ENCODE measurements around the gene PIK3C3. TPM values are rescaled to one million over a fixed set of nuclear protein-coding genes. Genes with fewer than 3 reads are reported as not detected.

PIK3C3 gene
- total and polyA plus RNA-seq, 11 donors: 9.5 to 44.3 (median 28.2) TPM

DNA sequence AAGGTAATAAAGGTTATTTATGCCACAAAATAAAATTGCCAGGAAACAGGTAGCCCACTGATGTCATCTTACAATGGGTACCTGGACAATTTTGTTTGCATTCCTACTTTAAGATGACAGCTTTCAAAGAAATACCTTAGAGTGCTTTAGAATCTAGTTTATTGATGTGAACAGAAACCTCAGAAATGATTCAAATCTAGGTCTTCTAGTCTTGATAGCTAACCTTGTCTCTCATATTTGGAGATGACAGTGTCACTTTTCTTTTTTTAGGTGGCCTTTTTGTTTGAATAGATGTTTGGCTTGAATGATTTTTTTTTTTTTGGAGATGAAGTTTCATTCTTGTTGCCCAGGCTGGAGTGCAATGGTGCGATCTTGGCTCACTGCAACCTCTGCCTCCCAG is 69.1 kb downstream of the PIK3C3 start:
- H3K27me3 ChIP-seq: no peaks in the 10 kb centered on the region
- no peak overlapping the region for H3K4me3 ChIP-seq
- no peaks in the 10 kb centered on the region for H3K4me1 ChIP-seq
- H3K27ac ChIP-seq: no peak overlapping the region
- WGBS, 4 donors: 93 to 97% (median 96%) methylated on average over 1 of the region's 1 CpG
- intact Hi-C loops (cut with DNase I): no loop called here
- ATAC-seq (no peak), DNase-seq (no peak)
- TF ChIP-seq POLR2A (IDR thresholded peaks at IDR 0.05): no peak
- TF ChIP-seq, protein P1, sequence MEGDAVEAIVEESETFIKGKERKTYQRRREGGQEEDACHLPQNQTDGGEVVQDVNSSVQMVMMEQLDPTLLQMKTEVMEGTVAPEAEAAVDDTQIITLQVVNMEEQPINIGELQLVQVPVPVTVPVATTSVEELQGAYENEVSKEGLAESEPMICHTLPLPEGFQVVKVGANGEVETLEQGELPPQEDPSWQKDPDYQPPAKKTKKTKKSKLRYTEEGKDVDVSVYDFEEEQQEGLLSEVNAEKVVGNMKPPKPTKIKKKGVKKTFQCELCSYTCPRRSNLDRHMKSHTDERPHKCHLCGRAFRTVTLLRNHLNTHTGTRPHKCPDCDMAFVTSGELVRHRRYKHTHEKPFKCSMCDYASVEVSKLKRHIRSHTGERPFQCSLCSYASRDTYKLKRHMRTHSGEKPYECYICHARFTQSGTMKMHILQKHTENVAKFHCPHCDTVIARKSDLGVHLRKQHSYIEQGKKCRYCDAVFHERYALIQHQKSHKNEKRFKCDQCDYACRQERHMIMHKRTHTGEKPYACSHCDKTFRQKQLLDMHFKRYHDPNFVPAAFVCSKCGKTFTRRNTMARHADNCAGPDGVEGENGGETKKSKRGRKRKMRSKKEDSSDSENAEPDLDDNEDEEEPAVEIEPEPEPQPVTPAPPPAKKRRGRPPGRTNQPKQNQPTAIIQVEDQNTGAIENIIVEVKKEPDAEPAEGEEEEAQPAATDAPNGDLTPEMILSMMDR (IDR thresholded peaks at IDR 0.05): no peak
- H3K9me3 ChIP-seq: no peaks in the 10 kb centered on the region
- peaks cover 0 to 73% (median 47%) of the 10 kb centered on the region in 9 donors for H3K36me3 ChIP-seq

DNA sequence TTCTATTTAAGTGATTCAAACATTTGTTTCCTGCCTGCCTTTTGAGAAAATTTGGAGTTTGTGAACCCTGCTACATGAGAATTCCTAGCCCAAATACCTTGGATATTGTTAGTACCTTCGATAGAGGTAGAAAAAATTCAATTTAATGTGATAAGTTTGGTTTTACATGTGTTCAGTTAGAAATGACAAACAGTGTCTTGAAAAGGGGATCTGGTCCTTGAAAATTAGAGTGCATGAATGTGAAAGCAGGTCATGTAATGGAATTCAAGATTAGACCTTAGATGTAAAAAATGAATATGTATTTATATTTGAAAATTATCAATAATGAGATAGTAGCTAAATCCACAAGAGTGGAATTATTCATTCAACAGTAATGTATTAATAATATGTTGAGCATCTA is 70.5 kb downstream of the PIK3C3 start:
- TF ChIP-seq, protein P1 (IDR thresholded peaks at IDR 0.05): no peak
- TF ChIP-seq POLR2A (IDR thresholded peaks at IDR 0.05): no peak
- ATAC-seq (no peak), DNase-seq (no peak)
- intact Hi-C loops (cut with DNase I): no loop called here
- no peaks in the 10 kb centered on the region for H3K9me3 ChIP-seq
- H3K4me1 ChIP-seq: no peaks in the 10 kb centered on the region
- H3K27ac ChIP-seq: no peak overlapping the region
- H3K4me3 ChIP-seq: no peak overlapping the region
- peaks cover 0 to 73% (median 47%) of the 10 kb centered on the region in 9 donors for H3K36me3 ChIP-seq
- no peaks in the 10 kb centered on the region for H3K27me3 ChIP-seq
- WGBS, 4 donors: 93 to 99% (median 97%) methylated on average over 1 of the region's 1 CpG

DNA sequence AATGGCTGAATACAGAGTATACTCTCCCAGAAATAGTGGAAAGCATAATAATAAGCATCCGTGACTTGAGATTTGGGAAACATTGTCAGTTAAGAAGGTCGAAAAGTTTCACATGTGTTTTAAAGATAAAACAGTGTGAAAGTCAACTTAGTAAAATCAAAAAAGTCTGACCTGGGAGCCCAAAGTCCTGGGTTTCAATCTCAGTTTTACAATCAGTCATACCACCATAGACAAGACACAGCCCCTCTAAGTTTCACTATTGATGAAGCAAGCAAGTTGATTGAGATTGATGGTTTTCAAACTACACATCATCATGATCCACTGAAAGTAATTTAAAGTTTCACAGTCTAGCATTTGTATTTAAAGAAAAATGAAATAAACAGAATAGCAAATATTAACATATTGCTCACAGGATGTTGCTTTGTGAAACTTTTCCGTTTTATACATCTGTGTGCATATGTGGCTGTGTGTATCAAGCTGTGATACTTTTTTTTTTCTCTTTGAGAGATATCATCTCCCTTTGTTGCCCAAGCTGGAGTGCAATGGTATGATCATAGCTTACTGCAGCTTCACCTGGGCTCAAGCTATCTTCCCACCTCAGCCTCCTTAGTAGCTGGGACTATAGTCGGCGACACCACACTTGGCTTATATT is 71.1 kb downstream of the PIK3C3 start:
- Histone ChIP-seq H3K27ac (no peak overlapping the region), H3K27me3 (no peaks in the 10 kb centered on the region), H3K36me3 (peaks cover 0 to 73% (median 46%) of the 10 kb centered on the region in 9 donors), H3K4me3 (no peak overlapping the region), H3K9me3 (no peaks in the 10 kb centered on the region), H3K4me1 (no peaks in the 10 kb centered on the region)
- DNase-seq: no peak
- intact Hi-C loops (cut with DNase I): no loop called here
- TF ChIP-seq, protein P1 (IDR thresholded peaks at IDR 0.05): no peak
- no peak for TF ChIP-seq POLR2A (IDR thresholded peaks at IDR 0.05)
- 94 to 97% (median 95%) methylated on average over 5 of the region's 5 CpGs for WGBS, 4 donors
- ATAC-seq: no peak

DNA sequence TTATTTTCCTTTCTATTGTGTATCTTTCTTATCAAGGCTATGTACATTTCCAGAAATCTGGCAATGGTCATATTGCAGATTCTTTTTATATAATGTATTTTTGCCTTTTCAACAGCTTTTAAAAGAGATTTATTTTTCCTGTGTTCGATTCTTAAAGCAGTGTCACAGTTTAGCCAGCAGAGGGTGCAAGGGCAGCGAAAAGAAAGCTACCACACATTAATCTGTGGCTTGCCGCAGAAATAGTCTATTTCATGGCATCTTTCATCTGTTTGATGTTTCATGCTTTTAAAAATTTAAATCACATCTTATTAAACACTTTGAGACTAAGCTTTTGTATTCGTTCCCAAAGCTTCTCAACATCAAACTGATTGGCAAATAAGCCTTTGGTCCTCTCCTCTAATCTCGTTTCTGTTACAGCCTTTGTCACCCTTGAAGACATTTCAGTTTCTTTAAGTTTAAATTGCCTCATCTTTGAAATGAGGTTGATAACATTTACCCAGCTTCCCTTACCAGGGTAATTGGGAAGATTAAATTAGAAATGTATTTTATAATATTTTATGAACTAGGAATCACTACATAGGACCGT is 73.3 kb downstream of the PIK3C3 start:
- peaks cover 0 to 73% (median 47%) of the 10 kb centered on the region in 9 donors for H3K36me3 ChIP-seq
- H3K4me3 ChIP-seq: no peak overlapping the region
- H3K27me3 ChIP-seq: no peaks in the 10 kb centered on the region
- intact Hi-C loops (cut with DNase I): no loop called here
- DNase-seq: no peak
- H3K4me1 ChIP-seq: no peaks in the 10 kb centered on the region
- TF ChIP-seq, protein P1 (IDR thresholded peaks at IDR 0.05): peak; percentile 50 to 87 (median 68)
- TF ChIP-seq POLR2A (IDR thresholded peaks at IDR 0.05): no peak
- WGBS, 4 donors: 56 to 59% (median 56%) methylated on average over 6 of the region's 6 CpGs
- no peaks in the 10 kb centered on the region for H3K9me3 ChIP-seq
- no peak overlapping the region for H3K27ac ChIP-seq
- peak in 1 of 4 donors; percentile 50 for ATAC-seq

Data from heart left ventricle (tissue), 16 donors.